HG02981 (cell line): ENCODE measurements around the gene PNPLA6.

ENCODE experiments used
- ATAC-seq: cut with Tn5 transposase; IDR thresholded peaks from one replicate; pipeline ENCODE4 v1.9.1; 2021; ENCODE audit warnings: mild to moderate bottlenecking, moderate library complexity; ENCODE audit not compliant: unreplicated experiment

Gene PNPLA6

GRCh38 chr19:7535047-7535997, at the start of gene PNPLA6:
TSS of gene PNPLA6 (plus strand) at chr19:7535717. CDS start at chr19:7535789, 72 bp downstream.
- peak; percentile 59 for ATAC-seq

- no peak for ATAC-seq
Observed at GRCh38 chr19:7486923-7487322, 48.6 kb upstream of the PNPLA6 start.

- peak; percentile 87 for ATAC-seq
Observed at GRCh38 chr19:7488736-7489353, 46.7 kb upstream of the PNPLA6 start, which contains the start of gene PEX11G. TSS of gene PEX11G (minus strand) at chr19:7489035. CDS start at chr19:7489010, 25 bp downstream.

GRCh38 chr19:7489609-7490044, 45.9 kb upstream of the PNPLA6 start:
- no peak for ATAC-seq

- no peak for ATAC-seq
Observed at GRCh38 chr19:7492142-7492541, 43.4 kb upstream of the PNPLA6 start.

GRCh38 chr19:7492558-7492957, 43.0 kb upstream of the PNPLA6 start:
- no peak for ATAC-seq

- no peak for ATAC-seq
Observed at GRCh38 chr19:7494416-7495098, 41.0 kb upstream of the PNPLA6 start.

GRCh38 chr19:7497292-7497691, 38.2 kb upstream of the PNPLA6 start:
- ATAC-seq, result no peak

- no peak for ATAC-seq
Observed at GRCh38 chr19:7500811-7501450, 34.6 kb upstream of the PNPLA6 start.

GRCh38 chr19:7502552-7502951, 33.0 kb upstream of the PNPLA6 start:
- ATAC-seq, result no peak

- no peak for ATAC-seq
Observed at GRCh38 chr19:7504684-7505083, 30.8 kb upstream of the PNPLA6 start.

GRCh38 chr19:7505288-7505681, 30.2 kb upstream of the PNPLA6 start:
- no peak for ATAC-seq

- ATAC-seq, result no peak
Observed at GRCh38 chr19:7505682-7506384, 29.7 kb upstream of the PNPLA6 start.

GRCh38 chr19:7506385-7507328, 28.9 kb upstream of the PNPLA6 start:
- ATAC-seq, result no peak

GRCh38 chr19:7507884-7508283, 27.6 kb upstream of the PNPLA6 start:
- no peak for ATAC-seq

- no peak for ATAC-seq
Observed at GRCh38 chr19:7509625-7510024, 25.9 kb upstream of the PNPLA6 start.

GRCh38 chr19:7512400-7512851, 23.1 kb upstream of the PNPLA6 start:
- ATAC-seq, result no peak

- no peak for ATAC-seq
Observed at GRCh38 chr19:7513809-7514642, 21.5 kb upstream of the PNPLA6 start.
